GM12873 (cell line): ENCODE measurements around the gene SLC29A3.

ENCODE experiments used
- CTCF ChIP-seq: IDR thresholded peaks from 2 replicates; pipeline ENCODE4 v1.5.1; 2012; ENCODE audit warnings: low read depth, mild to moderate bottlenecking, moderate library complexity, low read length, control low read depth; ENCODE audit not compliant: insufficient read depth; ENCODE audit errors: missing control alignments

The SLC29A3 gene

GRCh38 chr10:71344993-71345480, 26.0 kb downstream of the SLC29A3 start:
- no peak for TF ChIP-seq CTCF

GRCh38 chr10:71345694-71346093, 26.6 kb downstream of the SLC29A3 start:
- TF ChIP-seq CTCF, result no peak

GRCh38 chr10:71346731-71347130, 27.7 kb downstream of the SLC29A3 start:
- TF ChIP-seq CTCF, result no peak

- TF ChIP-seq CTCF, result no peak
Observed at GRCh38 chr10:71347587-71348395, 28.7 kb downstream of the SLC29A3 start.

GRCh38 chr10:71348850-71349249, 29.8 kb downstream of the SLC29A3 start:
- no peak for TF ChIP-seq CTCF

- TF ChIP-seq CTCF, result no peak
Observed at GRCh38 chr10:71349406-71349805, 30.3 kb downstream of the SLC29A3 start.

GRCh38 chr10:71351087-71351486, 32.0 kb downstream of the SLC29A3 start:
- TF ChIP-seq CTCF, result no peak
